IPS-NIHi7 (cell line): Measurements from ENCODE around the gene MYO10.

Source experiments
- DNase-seq: peaks from one replicate; pipeline ENCODE4 v3.0.0; 2012; ENCODE audit warnings: mixed read lengths; ENCODE audit errors: extremely low spot score

Gene MYO10

DNA sequence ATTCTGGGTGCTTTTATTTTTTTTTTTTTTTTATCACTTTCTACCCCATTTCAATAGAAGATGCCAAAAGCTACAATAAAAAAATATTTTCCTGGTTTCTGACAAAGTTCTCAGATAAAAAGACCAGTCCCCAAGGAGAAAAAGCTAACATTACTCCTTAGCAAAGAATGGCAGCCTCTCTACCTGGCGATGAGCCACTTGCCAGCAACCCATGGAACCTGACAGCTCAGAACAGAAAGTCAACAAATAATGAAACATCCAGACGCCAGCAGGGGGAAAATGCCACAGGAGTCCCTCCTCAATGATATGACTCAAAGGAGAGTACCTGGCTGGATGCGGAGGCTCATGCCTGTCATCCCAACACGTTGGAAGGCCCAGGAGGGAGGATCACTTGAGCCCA is 123.2 kb downstream of the MYO10 start:
- DNase-seq, result no peak

DNA sequence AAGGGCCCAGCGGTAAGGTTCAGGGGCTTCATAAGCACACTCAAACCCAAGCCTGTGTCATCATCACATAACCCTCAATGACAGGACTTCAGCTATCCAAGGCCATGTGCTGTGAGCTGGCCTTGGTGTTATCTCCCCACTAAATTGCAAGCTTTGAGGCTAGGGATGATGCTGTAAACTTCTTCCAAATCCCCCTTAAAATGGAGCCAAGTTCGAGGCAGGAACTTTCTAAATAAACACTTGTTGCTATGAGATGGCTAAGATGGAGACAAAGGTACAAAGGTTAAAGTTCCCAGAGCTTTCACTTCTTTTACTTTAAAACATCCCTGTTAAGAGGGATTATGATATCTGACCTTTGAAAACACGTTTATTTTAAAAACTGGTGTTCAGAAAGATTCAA is 123.6 kb downstream of the MYO10 start:
- DNase-seq, result no peak

DNA sequence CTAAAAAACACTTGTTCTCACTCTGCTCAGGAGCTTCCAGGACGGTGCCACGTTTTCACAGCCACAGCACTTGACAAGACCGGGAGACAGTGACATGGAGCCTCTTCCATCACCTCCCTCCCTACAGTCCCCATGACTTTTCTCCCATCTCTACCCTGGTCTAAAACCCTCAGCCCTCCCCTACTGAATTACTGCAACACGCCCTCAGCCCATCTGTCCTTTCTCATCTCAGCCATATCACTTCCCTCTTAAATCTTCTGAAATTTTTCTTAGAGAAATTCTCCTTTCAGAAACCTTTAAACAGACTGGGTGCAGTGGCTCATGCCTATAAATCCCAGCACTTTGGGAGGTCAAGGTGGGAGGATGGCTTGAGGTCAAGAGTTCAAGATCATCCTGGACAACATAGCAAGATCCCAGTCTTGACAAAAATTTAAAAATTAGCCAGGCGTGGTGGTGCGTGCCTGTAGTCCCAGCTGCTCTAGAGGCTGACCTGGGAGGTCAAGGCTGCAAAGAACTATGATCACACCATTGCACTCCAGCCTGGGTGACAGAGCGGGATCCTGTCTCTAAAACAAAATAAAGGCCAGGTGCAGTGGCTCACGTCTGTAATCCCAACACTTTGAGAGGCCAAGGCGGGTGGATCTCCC is 125.8 kb downstream of the MYO10 start:
- DNase-seq, result no peak

DNA sequence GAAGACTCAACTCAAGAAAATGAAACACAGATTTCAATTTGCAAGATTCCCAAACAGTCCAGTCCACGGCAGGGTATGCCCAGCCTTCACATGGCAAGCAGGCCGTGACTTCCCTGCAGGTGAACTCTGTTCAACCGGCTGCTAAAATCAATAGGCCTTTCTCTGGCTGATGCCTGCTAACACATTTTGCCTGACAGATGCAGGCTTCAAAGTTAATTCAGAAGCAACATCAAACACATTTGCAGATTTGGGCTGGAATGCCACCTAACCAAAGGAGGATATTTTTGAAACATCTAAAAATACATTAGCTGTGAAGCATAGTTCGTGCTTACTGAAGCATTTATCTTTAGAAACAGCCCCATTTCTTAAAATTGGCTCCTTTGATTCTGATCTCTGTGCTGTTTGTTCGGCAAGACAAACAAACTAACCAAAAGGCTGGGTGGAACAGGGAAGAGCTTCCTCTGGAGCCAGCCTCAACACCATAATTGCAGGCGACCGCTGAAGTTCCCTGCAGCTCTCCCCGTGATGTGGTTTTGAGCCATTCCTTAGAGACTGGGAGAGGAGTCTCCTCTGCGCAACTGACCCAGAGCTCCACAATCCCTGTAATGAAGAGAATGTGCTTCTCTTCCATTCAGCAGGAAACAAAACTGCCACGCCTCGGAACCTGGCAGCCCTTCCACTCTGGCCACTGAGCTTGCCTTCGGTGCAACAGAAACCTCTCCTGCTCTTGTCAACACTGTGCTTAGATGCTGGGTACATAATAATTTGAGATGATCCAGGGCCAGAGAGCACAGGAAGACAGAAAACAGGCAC is 126.5 kb downstream of the MYO10 start:
- DNase-seq, result no peak

DNA sequence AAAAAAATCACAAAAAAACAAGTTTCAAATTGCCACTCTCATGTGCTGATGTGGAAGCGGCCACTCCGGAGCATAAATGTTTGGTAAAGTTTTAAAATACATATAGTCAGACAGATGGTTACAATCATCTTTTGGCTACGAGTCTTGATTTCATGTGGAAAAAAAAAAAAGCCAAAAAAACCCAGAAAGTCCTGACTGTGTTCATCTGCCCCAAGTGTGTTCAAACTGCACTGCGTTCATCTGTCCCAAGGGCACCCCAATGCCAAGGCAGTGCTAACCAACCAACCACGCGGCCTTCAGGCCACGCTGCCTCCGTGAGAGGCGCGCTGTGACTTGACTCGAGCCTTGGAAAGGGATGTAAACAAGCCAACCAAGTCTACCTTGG is 127.1 kb downstream of the MYO10 start:
- DNase-seq, result no peak

DNA sequence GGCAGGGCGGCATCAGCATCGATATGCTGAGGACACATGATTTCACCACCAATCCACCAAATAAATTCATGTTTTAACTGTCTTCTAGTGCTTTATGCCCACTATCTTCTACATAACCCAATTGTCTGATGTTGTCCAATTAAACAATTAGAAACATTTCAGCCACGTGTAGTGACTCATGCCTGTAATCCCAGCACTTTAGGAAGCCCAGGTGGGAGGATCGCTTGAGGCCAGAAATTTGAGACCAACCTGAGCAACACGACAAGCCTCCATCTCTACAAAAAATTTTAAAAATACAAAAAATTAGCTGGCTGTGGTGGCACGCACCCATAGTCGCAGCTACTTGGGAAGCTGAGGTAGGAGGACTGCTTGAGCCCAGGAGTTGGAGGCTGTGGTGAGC is 128.1 kb downstream of the MYO10 start:
- DNase-seq, result no peak

DNA sequence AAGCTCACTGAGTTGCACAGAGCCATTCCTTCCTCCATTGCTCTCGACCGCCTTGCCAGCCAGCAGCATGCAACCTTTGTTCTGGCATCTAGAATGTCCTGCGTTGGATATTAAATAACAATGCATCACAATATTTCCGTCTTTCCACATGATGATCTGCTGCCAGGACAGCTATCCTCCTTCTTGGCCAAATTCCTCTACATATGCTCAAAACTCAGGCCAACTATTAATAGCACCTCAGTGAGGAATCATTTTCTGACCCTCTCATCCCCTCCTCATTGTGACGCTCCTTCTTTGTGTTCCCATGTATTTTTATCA is 128.6 kb downstream of the MYO10 start:
- DNase-seq, result no peak

DNA sequence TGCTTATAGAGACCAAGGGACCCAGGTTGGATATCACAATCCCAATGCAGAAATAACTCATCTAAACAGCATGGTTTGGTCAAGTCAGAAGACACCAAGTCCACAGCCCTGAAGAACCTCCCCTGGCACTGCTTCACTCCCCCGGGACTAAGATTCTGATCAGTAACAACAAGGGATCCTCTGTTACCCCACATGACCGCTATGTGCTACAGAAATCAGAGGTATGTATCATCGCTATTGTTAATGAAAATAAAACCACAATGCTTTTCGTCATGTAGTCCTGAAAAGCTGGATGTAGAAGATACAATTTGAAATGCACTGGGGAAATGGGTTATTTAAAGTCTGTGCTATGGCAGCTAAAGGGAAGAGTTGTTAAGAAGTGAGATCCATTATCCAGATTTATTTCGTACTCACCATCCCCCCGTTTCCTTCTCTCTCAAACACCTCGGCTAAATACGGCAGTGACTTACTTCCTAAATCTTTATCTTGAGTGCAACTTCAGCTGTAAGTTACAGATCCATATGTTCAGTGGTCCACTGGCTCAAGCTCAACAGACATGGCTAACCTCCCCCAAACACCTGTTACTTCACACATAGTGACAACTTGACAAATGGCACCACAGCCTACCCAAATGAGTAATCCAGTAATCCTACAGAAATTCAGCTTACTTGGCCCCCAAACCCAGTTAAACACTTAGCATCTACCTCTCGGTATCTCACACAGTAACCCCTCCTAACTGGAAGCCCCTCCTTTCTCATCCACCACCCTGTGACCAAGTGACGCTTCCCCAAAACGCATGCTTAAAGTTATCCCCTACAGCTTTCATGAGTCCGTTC is 129.2 kb downstream of the MYO10 start:
- DNase-seq, result no peak

DNA sequence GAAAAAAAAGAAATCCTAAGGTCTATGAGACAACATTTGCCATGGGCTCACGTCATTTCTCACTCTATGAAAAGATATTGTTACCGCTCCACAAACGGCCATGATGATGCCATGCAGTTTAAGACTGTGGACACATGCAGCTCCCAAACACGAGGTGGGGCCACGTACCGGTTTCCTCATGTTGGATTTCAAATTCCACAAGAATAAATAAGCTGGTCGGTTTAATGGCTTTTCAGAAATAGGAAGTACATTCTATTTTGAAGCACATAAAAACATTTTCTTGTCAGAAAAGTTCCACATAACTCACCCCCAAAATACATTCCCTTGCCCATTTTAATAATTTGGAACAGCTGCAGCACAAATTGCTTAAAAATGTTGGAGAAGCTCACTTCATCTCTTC is 130.6 kb downstream of the MYO10 start:
- DNase-seq, result no peak

DNA sequence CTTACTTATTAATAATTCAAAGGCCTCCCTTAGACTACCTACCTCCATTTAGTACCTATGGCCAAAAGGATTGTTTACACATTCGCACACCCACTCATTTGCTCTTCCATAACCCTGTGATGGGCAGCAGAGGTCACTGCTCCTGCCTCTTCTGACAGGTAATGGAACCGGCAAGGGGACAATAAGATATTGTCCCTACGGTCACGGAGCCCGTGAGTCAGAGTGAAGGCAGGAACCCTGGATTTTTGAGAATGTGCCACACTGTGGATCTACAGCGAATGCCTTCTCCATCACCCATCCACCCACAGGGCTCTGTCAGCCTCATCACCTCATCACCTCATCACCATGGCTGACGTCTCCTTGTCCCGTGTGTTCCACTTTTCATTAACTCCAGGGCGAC is 132.3 kb downstream of the MYO10 start:
- no peak for DNase-seq

DNA sequence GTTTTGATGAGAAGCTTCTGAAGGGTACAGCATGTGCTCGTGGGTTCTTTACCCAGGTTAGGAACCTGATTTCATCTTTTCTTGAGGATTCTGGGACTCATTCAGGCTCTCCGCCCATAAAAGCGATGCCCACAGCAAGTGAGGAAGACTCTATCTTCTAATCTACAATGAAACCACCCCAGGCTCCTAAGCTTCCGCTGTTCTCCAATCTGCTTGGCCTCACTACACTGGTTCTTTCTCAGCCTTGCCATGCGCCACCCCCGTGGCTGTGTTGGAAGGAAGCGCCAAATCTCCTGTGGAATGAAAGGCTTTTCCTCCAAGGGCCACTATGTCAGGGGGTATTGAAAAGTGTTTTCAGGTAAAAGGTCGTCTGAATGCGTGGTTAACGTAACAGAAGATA is 135.6 kb downstream of the MYO10 start:
- no peak for DNase-seq

DNA sequence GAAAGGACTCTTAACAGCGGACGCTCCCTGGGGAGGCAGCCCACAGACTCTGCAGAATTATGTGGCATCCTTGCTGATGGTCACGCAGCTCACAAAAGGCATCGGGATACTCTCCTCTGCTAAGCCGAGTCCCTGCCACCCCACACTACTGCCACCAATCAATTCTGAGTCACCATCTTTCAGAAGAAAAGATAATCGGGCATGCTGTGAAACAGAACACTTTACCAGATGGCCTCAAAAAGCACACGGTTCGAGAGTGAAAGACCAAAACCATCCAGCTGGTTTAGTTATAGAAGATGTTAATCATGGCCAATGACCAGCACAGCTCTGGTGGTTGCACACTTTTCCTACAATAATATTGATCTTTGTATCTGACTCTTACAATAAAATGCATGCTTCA is 136.3 kb downstream of the MYO10 start:
- no peak for DNase-seq

DNA sequence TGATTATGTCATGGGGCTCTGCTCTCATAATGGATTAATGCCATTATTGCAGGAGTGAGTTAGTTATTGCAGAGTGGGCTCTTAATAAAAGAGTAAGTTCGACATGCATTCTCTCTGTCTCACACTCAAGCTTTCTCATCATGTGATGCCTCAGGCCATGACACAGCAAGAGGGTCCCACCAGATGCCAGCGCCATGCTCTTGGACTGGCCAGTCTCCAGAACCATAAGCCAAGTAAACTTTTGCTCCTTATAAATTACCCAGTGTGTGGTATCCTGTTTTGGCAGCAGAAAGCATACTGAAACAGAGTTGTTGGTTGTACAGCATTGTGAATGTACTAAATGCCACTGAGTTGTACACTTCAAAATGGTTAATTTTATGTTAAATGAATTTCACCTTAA is 138.1 kb downstream of the MYO10 start:
- DNase-seq, result no peak

DNA sequence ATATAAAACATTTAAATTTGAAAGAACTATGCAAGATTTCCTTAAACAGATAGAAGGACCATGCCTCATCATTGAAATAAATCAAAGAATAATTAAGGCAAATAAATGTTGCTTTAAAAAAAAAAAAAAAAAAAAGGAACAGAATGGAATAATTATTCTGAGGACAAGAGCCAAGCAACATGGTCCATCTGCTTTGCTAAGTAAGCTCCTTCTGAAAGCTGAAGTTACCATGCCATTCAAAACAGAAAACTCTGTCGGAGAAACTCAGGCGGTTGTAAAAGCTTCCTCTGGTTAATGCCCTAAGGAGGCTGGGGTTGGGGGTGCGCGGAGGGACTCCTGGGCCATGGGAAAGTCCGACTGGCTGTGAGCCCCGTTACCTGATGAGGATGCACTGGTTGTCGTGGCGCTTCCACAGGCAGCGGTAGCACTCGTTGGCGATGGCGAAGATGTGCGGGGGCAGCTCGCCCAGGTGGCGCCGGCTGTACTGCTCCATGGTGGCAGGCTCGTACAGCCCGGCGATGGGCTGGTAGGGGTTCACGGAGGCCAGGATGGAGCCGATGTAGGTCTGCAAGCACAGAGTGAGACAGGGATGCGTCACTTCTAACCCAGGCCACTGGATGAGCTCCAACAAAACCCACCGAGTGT is 141.7 kb downstream of the MYO10 start:
- DNase-seq, result no peak

DNA sequence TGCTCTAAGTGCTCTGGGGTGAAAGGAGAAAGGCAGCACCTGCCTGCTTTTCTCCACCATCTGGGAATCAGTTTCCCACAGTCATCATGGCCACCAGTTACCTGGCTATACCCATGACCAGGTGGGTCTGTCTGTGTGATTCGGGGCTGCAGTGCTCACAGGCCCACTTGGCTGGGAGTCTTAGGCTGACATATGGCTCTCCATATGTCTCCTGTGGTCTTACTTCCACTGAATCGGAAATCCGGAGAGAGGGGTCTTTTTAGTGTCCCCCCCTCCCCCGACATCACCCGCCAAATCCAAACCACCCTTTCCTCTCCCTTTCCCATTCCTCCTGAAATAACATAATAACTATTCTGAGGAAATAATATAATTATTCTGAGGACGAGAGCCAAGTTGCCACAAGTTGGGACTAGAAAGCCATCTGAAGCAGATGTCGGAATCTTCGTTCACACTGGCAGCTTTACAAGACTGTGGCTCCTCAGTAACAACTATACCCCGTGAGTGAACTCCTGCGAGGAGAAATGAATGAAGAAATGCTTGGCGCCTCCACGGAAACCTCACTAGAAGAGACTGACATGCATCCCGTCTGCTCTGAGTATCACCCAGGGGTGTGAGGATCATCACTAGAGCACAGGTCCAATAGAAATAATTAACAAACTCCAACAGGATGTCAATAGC is 143.4 kb downstream of the MYO10 start:
- no peak for DNase-seq

DNA sequence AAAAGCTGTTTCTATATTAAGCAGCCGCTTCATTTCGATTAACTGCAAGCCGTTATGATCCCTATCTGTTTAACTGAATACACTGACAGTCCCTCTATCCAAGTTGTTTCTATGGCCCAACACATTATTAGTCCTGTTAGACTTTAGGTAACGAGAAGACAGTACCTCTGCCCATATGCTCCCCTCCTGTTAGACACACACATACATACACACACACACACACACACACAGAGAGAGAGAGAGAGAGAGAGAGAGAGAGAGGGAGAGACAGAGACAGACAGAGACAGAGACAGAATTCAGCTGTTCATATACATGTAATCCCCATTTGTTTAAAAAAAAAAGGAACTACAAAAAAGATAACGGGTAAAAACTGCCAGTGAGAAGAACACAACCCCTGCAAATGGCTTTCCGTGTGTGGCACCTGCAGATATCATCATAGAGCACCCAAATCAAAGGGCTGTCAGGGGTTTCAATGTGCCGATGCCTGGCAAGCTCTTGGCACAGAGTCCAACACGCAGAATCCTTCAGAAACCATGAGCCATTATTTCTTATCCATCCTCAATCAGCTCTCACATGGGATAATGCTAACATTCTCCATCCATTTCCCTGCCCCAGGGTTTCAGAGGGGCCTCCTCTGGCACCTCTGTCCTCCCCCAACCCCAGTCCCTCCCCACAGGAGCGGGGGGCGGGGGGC is 144.0 kb downstream of the MYO10 start:
- DNase-seq, result no peak

DNA sequence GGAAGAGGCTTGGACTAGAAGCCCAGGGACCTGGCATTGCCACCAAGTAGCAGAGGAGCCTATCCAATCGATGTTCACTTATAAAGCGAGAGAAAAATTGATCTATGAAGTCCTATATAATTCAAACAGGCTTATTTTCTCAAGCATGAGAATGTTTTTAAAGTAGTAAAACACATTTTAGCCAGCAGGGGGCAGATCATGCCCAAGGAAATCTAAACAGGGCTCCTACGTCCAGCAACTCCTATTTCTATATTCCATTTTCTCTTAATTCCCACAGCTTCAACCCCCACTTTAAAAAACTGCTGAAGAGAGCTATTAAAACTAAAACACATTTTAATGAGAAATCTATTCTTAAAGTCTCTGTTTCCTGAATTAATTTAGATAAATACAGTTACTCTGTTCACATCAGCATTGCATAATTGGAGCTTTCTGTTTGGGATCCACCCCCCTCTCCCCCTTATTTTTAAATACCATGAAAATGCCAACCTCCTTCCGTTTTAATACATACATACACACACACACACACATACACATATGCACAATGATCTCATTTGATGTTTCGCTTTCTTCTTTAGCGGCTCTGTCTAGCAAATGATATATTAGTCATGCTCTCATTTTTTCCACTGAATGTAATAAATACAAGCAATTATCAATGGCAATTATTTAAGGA is 144.9 kb downstream of the MYO10 start:
- DNase-seq, result peak; percentile 58

DNA sequence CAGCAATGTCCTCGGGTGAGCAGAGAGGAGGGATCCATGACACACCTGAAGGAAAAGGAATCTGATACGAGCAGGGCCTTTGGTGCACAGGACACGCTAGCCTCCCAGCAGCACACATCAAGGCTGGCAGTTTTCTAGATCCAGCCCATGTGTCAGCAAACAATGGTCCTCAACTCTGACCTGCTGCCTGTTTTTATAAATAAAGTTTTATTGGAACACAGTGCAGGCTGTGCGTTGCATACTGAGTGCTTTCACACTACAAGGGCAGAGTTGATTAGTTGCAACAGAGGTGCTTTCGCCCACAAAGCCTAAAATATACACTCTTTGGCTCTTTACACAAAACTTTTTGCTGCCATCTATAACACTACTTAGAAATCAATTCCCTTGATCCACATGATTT is 147.1 kb downstream of the MYO10 start:
- DNase-seq, result no peak

DNA sequence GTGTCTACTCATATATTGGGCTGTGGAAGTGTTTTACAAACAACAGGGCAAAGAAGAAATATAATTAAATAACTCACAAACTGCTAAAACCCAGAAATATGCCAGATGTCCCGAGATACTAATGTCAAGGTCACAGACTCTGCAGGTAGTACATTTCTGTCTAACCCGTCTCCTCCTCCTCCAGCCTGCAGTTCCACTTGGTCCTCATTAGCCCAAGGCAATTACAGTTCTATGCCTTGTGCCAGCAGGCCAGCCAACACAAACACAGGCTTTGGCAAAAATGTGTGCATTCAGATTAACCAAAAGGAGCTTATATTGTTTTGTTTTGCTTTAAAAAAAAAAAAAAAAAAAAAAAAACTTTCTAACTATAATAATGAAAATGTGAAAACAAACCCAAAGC is 148.8 kb downstream of the MYO10 start:
- DNase-seq, result no peak
